AG10803 (cell line): ENCODE measurements around the gene DNPEP.

ENCODE experiments used
- DNase-seq: peaks from one replicate; pipeline ENCODE4 v3.0.0; 2010; ENCODE audit warnings: low read depth
- H3K4me3 ChIP-seq: 2 replicates; pipeline ENCODE4 v1.5.1; 2011; ENCODE audit warnings: mild to moderate bottlenecking, low read length, control low read depth
- CTCF ChIP-seq: conservative IDR thresholded peaks from 2 replicates; pipeline ENCODE4 v1.5.1; 2011; ENCODE audit warnings: mild to moderate bottlenecking, low read length, control low read depth, inconsistent platforms

DNPEP gene

GRCh38 chr2:219358170-219359075 lies 29.3 kb downstream of the DNPEP start:
- DNase-seq, result no peak
- TF ChIP-seq CTCF, result no peak
- H3K4me3 ChIP-seq, result peak overlapping the region; percentile 15

GRCh38 chr2:219356834-219357233 lies 30.9 kb downstream of the DNPEP start:
- H3K4me3 ChIP-seq, result no peak overlapping the region
- no peak for DNase-seq
- no peak for TF ChIP-seq CTCF

- no peak overlapping the region for H3K4me3 ChIP-seq
- DNase-seq, result no peak
- no peak for TF ChIP-seq CTCF
Observed at GRCh38 chr2:219354582-219354981, 33.1 kb downstream of the DNPEP start.

GRCh38 chr2:219353129-219353528 lies 34.6 kb downstream of the DNPEP start:
- no peak for DNase-seq
- no peak for TF ChIP-seq CTCF
- H3K4me3 ChIP-seq, result no peak overlapping the region

- peak; percentile 51 for DNase-seq
- no peak overlapping the region for H3K4me3 ChIP-seq
- peak; percentile 70 for TF ChIP-seq CTCF
Observed at GRCh38 chr2:219352448-219353023, 35.2 kb downstream of the DNPEP start.

- no peak overlapping the region for H3K4me3 ChIP-seq
- no peak for TF ChIP-seq CTCF
- peak; percentile 82 for DNase-seq
Observed at GRCh38 chr2:219350710-219351221, 36.9 kb downstream of the DNPEP start.

GRCh38 chr2:219350215-219350614 lies 37.5 kb downstream of the DNPEP start:
- DNase-seq, result no peak
- no peak for TF ChIP-seq CTCF
- H3K4me3 ChIP-seq, result no peak overlapping the region
